ENCODE measurements around the gene ZC3H4.

The ZC3H4 gene

GRCh38 chr19:47028195-47028601, 85.4 kb downstream of the ZC3H4 start:
- H3K4me3 ChIP-seq (ENCODE audit: low read length, poor library complexity, severe bottlenecking) = no peak overlapping the region
- H2AFZ ChIP-seq (ENCODE audit: low read length) = no peak overlapping the region

GRCh38 chr19:47027586-47028088, 85.9 kb downstream of the ZC3H4 start:
- Histone ChIP-seq H3K4me2 (ENCODE audit: low read depth, low read length, poor library complexity, severe bottlenecking) (no peak overlapping the region), H4K20me1 (ENCODE audit: insufficient read depth, low read length, poor library complexity, severe bottlenecking) (no peaks in the 10 kb centered on the region), H3K9me3 (ENCODE audit: insufficient read depth, low read depth, low read length) (no peaks in the 10 kb centered on the region), H3K9ac (ENCODE audit: low read depth, low read length, poor library complexity, severe bottlenecking) (no peak overlapping the region), H3K36me3 (ENCODE audit: insufficient read depth, low read length) (no peaks in the 10 kb centered on the region), H3K79me2 (ENCODE audit: insufficient read depth, low read length) (no peaks in the 10 kb centered on the region), H2AFZ (ENCODE audit: low read length) (no peak overlapping the region), H3K27me3 (ENCODE audit: insufficient read depth, low read length, poor library complexity, severe bottlenecking) (no peaks in the 10 kb centered on the region), H3F3A (ENCODE audit: low read depth) (no peaks in the 10 kb centered on the region), H3K9me2 (replicated peaks; ENCODE audit: low read depth, low read length) (no peaks in the 10 kb centered on the region), H3K4me1 (ENCODE audit: insufficient read depth, low read length, poor library complexity, severe bottlenecking) (no peaks in the 10 kb centered on the region), H3K4me3 (ENCODE audit: low read length, poor library complexity, severe bottlenecking) (no peak overlapping the region)
- no peak for TF ChIP-seq EZH2phosphoT487 (IDR thresholded peaks at IDR 0.05; ENCODE audit: borderline replicate concordance)
- no peak for TF ChIP-seq CTCF (conservative IDR thresholded peaks at IDR 0.05; ENCODE audit: low read length)

More at GRCh38 chr19:47028195-47028601, 85.4 kb downstream of the ZC3H4 start:
- Histone ChIP-seq H3K9me3 (ENCODE audit: insufficient read depth, low read depth, low read length) (no peaks in the 10 kb centered on the region), H3F3A (ENCODE audit: low read depth) (no peaks in the 10 kb centered on the region), H3K27me3 (ENCODE audit: insufficient read depth, low read length, poor library complexity, severe bottlenecking) (no peaks in the 10 kb centered on the region), H3K36me3 (ENCODE audit: insufficient read depth, low read length) (no peaks in the 10 kb centered on the region), H4K20me1 (ENCODE audit: insufficient read depth, low read length, poor library complexity, severe bottlenecking) (no peaks in the 10 kb centered on the region), H3K9me2 (replicated peaks; ENCODE audit: low read depth, low read length) (no peaks in the 10 kb centered on the region), H3K4me1 (ENCODE audit: insufficient read depth, low read length, poor library complexity, severe bottlenecking) (no peaks in the 10 kb centered on the region), H3K4me2 (ENCODE audit: low read depth, low read length, poor library complexity, severe bottlenecking) (no peak overlapping the region), H3K9ac (ENCODE audit: low read depth, low read length, poor library complexity, severe bottlenecking) (no peak overlapping the region), H3K79me2 (ENCODE audit: insufficient read depth, low read length) (no peaks in the 10 kb centered on the region)
- no peak for TF ChIP-seq EZH2phosphoT487 (IDR thresholded peaks at IDR 0.05; ENCODE audit: borderline replicate concordance)
- no peak for TF ChIP-seq CTCF (conservative IDR thresholded peaks at IDR 0.05; ENCODE audit: low read length)

- H3K4me3 ChIP-seq (ENCODE audit: low read length, poor library complexity, severe bottlenecking) = no peak overlapping the region
- H3K36me3 ChIP-seq (ENCODE audit: insufficient read depth, low read length) = no peaks in the 10 kb centered on the region
- no peak overlapping the region for H2AFZ ChIP-seq (ENCODE audit: low read length)
- no peaks in the 10 kb centered on the region for H3K27me3 ChIP-seq (ENCODE audit: insufficient read depth, low read length, poor library complexity, severe bottlenecking)
- no peaks in the 10 kb centered on the region for H3K9me3 ChIP-seq (ENCODE audit: insufficient read depth, low read depth, low read length)
- H3K79me2 ChIP-seq (ENCODE audit: insufficient read depth, low read length) = no peaks in the 10 kb centered on the region
- H3K9me2 ChIP-seq (replicated peaks; ENCODE audit: low read depth, low read length) = no peaks in the 10 kb centered on the region
- no peak for TF ChIP-seq EZH2phosphoT487 (IDR thresholded peaks at IDR 0.05; ENCODE audit: borderline replicate concordance)
- no peak for TF ChIP-seq CTCF (conservative IDR thresholded peaks at IDR 0.05; ENCODE audit: low read length)
- H4K20me1 ChIP-seq (ENCODE audit: insufficient read depth, low read length, poor library complexity, severe bottlenecking) = no peaks in the 10 kb centered on the region
- no peaks in the 10 kb centered on the region for H3K4me1 ChIP-seq (ENCODE audit: insufficient read depth, low read length, poor library complexity, severe bottlenecking)
- no peaks in the 10 kb centered on the region for H3F3A ChIP-seq (ENCODE audit: low read depth)
- H3K9ac ChIP-seq (ENCODE audit: low read depth, low read length, poor library complexity, severe bottlenecking) = no peak overlapping the region
- no peak overlapping the region for H3K4me2 ChIP-seq (ENCODE audit: low read depth, low read length, poor library complexity, severe bottlenecking)
These were observed 86.7 kb downstream of the ZC3H4 start for GRCh38 chr19:47026889-47027288.

All from Loucy (cell line).